HepG2 (cell line): ENCODE measurements around the gene ATP5F1C. TPM values are rescaled to one million over a fixed set of nuclear protein-coding genes. Genes with fewer than 3 reads are reported as not detected.

Source experiments
- FOXA1 ChIP-seq, 2 experiments: fragments of 450-650 bp in 1 of 2; sonication (generic) in 1 of 2; formaldehyde crosslinking in 1 of 2; IDR thresholded peaks; 2 replicates each; pipeline versions ENCODE4 v1.4.0 to v1.6.1; 2016 to 2020; ENCODE audit warnings: missing genetic modification reagents in 1 of 2
- HMGA1 ChIP-seq: sonication (generic); formaldehyde crosslinking; conservative IDR thresholded peaks from 2 replicates; pipeline ENCODE4 v1.4.0; 2020; ENCODE audit warnings: missing genetic modification reagents
- KDM6A ChIP-seq: IDR thresholded peaks from 2 replicates; pipeline ENCODE4 v1.6.1; 2016; ENCODE audit warnings: low read depth
- KLF16 ChIP-seq, 2 experiments: sonication (generic) in 1 of 2; formaldehyde crosslinking in 1 of 2; IDR thresholded peaks; 2 replicates each; pipeline versions ENCODE4 v1.6.1 to v1.8.0; 2016 to 2023; ENCODE audit warnings: missing genetic modification reagents in 2 of 2, missing compliant biosample characterization in 1 of 2
- POGZ ChIP-seq: sonication (generic); formaldehyde crosslinking; IDR thresholded peaks from 2 replicates; pipeline ENCODE4 v1.4.0; 2020; ENCODE audit warnings: mild to moderate bottlenecking, missing genetic modification reagents
- RARA ChIP-seq: IDR thresholded peaks from 2 replicates; pipeline ENCODE4 v1.6.1; 2016; ENCODE audit warnings: missing genetic modification reagents, missing compliant biosample characterization
- ZNF850 ChIP-seq: sonication (generic); formaldehyde crosslinking; conservative IDR thresholded peaks from 2 replicates; pipeline ENCODE4 v1.9.0; 2021; ENCODE audit warnings: mild to moderate bottlenecking, missing genetic modification reagents
- polyA plus RNA-seq, 8 experiments: library from polyadenylated mRNA; depleted of rRNA in 3 of 8; stranded (reverse) in 7 of 8; unstranded in 1 of 8; fragments of >200 nt; fragmentation: Illumina TruSeq in 4 of 8; extraction: Trizol in 4 of 8; gene quantifications; 2 replicates each; pipeline versions ENCODE4 v1.2.1 to v1.2.3, GENCODE V29; 2011 to 2016; ENCODE audit warnings: low read depth in 4 of 8, missing spikeins in 1 of 8, mixed read lengths in 1 of 8; ENCODE audit not compliant: insufficient read depth in 1 of 8
- total RNA-seq, 5 experiments: library from RNA; depleted of rRNA; stranded (reverse); fragments of >200 nt; fragmentation: Illumina TruSeq; extraction: Trizol; gene quantifications; 2 replicates each; pipeline ENCODE4 v1.2.3, GENCODE V29; 2016; ENCODE audit warnings: low read depth in 1 of 5
- TF ChIP-seq, protein P1 (sequence below): sonication (generic); formaldehyde crosslinking; IDR thresholded peaks from 2 replicates; pipeline ENCODE4 v1.5.0; 2020; ENCODE audit warnings: mild to moderate bottlenecking, missing genetic modification reagents, borderline replicate concordance
- TF ChIP-seq, protein P2 (sequence below): sonication (generic); formaldehyde crosslinking; IDR thresholded peaks from 2 replicates; pipeline ENCODE4 v1.4.0; 2020; ENCODE audit warnings: missing genetic modification reagents

The ATP5F1C gene
- total and polyA plus RNA-seq, 2 of the 13 experiments (the other 11 are each of a cell fraction or from before 2014, with no cell fraction given) = 407 to 416 TPM

DNA sequence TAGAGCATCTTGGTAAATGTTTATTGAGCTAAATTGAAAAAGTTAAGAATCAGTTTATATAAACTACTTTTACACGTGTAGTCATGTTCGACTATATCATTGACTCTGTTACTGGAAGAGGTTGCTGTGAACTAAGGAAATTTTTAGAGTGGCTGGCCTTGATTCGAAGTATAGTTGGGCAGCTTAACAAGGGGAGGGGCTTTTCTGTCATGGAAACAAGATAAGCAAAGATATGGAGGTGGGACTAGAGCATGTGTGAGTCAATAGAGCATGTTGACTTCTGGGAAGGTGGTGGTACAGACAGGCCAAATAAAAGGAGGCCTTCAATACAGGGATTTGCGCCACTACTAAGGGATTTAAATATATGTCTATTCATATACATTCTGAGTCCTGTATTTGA, 7.6 kb downstream of the ATP5F1C start (continued):
- TF ChIP-seq, protein P1, sequence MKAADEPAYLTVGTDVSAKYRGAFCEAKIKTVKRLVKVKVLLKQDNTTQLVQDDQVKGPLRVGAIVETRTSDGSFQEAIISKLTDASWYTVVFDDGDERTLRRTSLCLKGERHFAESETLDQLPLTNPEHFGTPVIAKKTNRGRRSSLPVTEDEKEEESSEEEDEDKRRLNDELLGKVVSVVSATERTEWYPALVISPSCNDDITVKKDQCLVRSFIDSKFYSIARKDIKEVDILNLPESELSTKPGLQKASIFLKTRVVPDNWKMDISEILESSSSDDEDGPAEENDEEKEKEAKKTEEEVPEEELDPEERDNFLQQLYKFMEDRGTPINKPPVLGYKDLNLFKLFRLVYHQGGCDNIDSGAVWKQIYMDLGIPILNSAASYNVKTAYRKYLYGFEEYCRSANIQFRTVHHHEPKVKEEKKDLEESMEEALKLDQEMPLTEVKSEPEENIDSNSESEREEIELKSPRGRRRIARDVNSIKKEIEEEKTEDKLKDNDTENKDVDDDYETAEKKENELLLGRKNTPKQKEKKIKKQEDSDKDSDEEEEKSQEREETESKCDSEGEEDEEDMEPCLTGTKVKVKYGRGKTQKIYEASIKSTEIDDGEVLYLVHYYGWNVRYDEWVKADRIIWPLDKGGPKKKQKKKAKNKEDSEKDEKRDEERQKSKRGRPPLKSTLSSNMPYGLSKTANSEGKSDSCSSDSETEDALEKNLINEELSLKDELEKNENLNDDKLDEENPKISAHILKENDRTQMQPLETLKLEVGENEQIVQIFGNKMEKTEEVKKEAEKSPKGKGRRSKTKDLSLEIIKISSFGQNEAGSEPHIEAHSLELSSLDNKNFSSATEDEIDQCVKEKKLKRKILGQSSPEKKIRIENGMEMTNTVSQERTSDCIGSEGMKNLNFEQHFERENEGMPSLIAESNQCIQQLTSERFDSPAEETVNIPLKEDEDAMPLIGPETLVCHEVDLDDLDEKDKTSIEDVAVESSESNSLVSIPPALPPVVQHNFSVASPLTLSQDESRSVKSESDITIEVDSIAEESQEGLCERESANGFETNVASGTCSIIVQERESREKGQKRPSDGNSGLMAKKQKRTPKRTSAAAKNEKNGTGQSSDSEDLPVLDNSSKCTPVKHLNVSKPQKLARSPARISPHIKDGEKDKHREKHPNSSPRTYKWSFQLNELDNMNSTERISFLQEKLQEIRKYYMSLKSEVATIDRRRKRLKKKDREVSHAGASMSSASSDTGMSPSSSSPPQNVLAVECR (CRISPR knock-in tag) = peak; percentile 37; the same call in 1 of the 2 replicates
- TF ChIP-seq RARA (0 out of 2 replicates have a peak, but pooled peaks have one; percentile 11), FOXA1 (IDR thresholded peaks at IDR 0.05) (peak; percentile 77), FOXA1 (CRISPR knock-in tag; IDR thresholded peaks at IDR 0.05) (peak; percentile 96), ZNF850 (CRISPR knock-in tag) (no peak), POGZ (CRISPR knock-in tag) (peak; percentile 41; the same call in 1 of the 2 replicates), KLF16 (CRISPR knock-in tag; IDR thresholded peaks at IDR 0.05) (peak in 1 of 2 experiments; percentile 30; a peak in 1 of 4 replicates), HMGA1 (CRISPR knock-in tag) (no peak), KDM6A (CRISPR knock-in tag) (no peak)
- TF ChIP-seq, protein P2, sequence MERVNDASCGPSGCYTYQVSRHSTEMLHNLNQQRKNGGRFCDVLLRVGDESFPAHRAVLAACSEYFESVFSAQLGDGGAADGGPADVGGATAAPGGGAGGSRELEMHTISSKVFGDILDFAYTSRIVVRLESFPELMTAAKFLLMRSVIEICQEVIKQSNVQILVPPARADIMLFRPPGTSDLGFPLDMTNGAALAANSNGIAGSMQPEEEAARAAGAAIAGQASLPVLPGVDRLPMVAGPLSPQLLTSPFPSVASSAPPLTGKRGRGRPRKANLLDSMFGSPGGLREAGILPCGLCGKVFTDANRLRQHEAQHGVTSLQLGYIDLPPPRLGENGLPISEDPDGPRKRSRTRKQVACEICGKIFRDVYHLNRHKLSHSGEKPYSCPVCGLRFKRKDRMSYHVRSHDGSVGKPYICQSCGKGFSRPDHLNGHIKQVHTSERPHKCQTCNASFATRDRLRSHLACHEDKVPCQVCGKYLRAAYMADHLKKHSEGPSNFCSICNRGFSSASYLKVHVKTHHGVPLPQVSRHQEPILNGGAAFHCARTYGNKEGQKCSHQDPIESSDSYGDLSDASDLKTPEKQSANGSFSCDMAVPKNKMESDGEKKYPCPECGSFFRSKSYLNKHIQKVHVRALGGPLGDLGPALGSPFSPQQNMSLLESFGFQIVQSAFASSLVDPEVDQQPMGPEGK (CRISPR knock-in tag) = 0 out of 2 replicates have a peak, but pooled peaks have one; percentile 29
